Neuronal stem cell (in vitro differentiated cells): ENCODE results near the gene CNTN3.

Source experiments
- DNase-seq: peaks from one replicate; pipeline ENCODE4 v3.0.0-alpha.2; 2013; ENCODE audit warnings: low spot score
- H2AFZ ChIP-seq: one replicate; pipeline ENCODE4 v1.6.1; 2013; ENCODE audit warnings: mild to moderate bottlenecking, low read length, inconsistent platforms
- H2AK5ac ChIP-seq: 2 replicates; pipeline ENCODE4 v1.6.1; 2013; ENCODE audit warnings: low read depth, mild to moderate bottlenecking, inconsistent platforms, low read length, moderate library complexity, mixed read lengths
- H2BK120ac ChIP-seq: 2 replicates; pipeline ENCODE4 v1.6.1; 2013; ENCODE audit warnings: low read depth, mild to moderate bottlenecking, inconsistent platforms, low read length, moderate library complexity, mixed read lengths
- H2BK12ac ChIP-seq: one replicate; pipeline ENCODE4 v1.6.1; 2013; ENCODE audit warnings: low read length, inconsistent platforms
- H2BK15ac ChIP-seq: 2 replicates; pipeline ENCODE4 v1.6.1; 2013; ENCODE audit warnings: mild to moderate bottlenecking, low read length, inconsistent platforms, mixed read lengths
- H2BK5ac ChIP-seq: one replicate; pipeline ENCODE4 v1.6.1; 2013; ENCODE audit warnings: inconsistent platforms, mild to moderate bottlenecking, low read length, moderate library complexity
- H3K14ac ChIP-seq: one replicate; pipeline ENCODE4 v1.6.1; 2013; ENCODE audit warnings: low read length, inconsistent platforms
- H3K18ac ChIP-seq: 2 replicates; pipeline ENCODE4 v1.6.1; 2013; ENCODE audit warnings: low read length, inconsistent platforms
- H3K23ac ChIP-seq: 2 replicates; pipeline ENCODE4 v1.6.1; 2013; ENCODE audit warnings: low read depth, mild to moderate bottlenecking, mixed read lengths, low read length, inconsistent platforms; ENCODE audit not compliant: poor library complexity
- H3K27ac ChIP-seq: replicated peaks from 3 replicates; pipeline ENCODE4 v1.5.1; 2013; ENCODE audit warnings: low read length, inconsistent platforms
- H3K27me3 ChIP-seq, 3 experiments: 2 replicates each; pipeline ENCODE4 v1.6.1; 2013; ENCODE audit warnings: low read length in 3 of 3, mild to moderate bottlenecking in 2 of 3, inconsistent platforms in 1 of 3, low read depth in 1 of 3, mixed read lengths in 1 of 3, moderate library complexity in 1 of 3; ENCODE audit not compliant: control insufficient read depth in 3 of 3, insufficient read depth in 3 of 3
- H3K36me3 ChIP-seq, 2 donors: replicated peaks in 1 of 2; 2 replicates each; pipeline ENCODE4 v1.6.1; 2013; ENCODE audit warnings: low read length in 2 of 2; ENCODE audit not compliant: control insufficient read depth in 2 of 2, insufficient read depth in 2 of 2
- H3K4ac ChIP-seq: 2 replicates; pipeline ENCODE4 v1.6.1; 2013; ENCODE audit warnings: inconsistent platforms, mild to moderate bottlenecking, low read length, moderate library complexity
- H3K4me1 ChIP-seq, 2 donors: 1 replicate in 1 of 2; 2 replicates in 1 of 2; pipeline ENCODE4 v1.6.1; 2013; ENCODE audit warnings: low read length in 2 of 2, low read depth in 1 of 2; ENCODE audit not compliant: control insufficient read depth in 2 of 2, insufficient read depth in 1 of 2
- H3K4me2 ChIP-seq: one replicate; pipeline ENCODE4 v1.6.1; 2013; ENCODE audit warnings: mild to moderate bottlenecking, low read length, inconsistent platforms; ENCODE audit not compliant: insufficient read depth, poor library complexity, severe bottlenecking
- H3K4me3 ChIP-seq, 2 donors: 2 replicates each; pipeline ENCODE4 v1.5.1; 2013; ENCODE audit warnings: low read length in 2 of 2, mild to moderate bottlenecking in 2 of 2, inconsistent platforms in 1 of 2, moderate library complexity in 1 of 2
- H3K79me1 ChIP-seq: one replicate; pipeline ENCODE4 v1.6.1; 2013; ENCODE audit warnings: low read depth, mild to moderate bottlenecking, inconsistent platforms, low read length, moderate library complexity
- H3K9ac ChIP-seq: one replicate; pipeline ENCODE4 v1.6.1; 2013; ENCODE audit warnings: mild to moderate bottlenecking, low read depth, low read length, inconsistent platforms; ENCODE audit not compliant: poor library complexity
- H3K9me3 ChIP-seq, 2 donors: replicated peaks in 1 of 2; 2 replicates each; pipeline versions ENCODE3 to v1.6.1; 2013; ENCODE audit warnings: low read length in 2 of 2, mild to moderate bottlenecking in 2 of 2, inconsistent platforms in 1 of 2, low read depth in 1 of 2, mixed read lengths in 1 of 2, moderate library complexity in 1 of 2; ENCODE audit not compliant: control insufficient read depth in 2 of 2, insufficient read depth in 1 of 2
- H4K8ac ChIP-seq: one replicate; pipeline ENCODE4 v1.6.1; 2013; ENCODE audit warnings: low read depth, mild to moderate bottlenecking, inconsistent platforms, low read length, moderate library complexity
- H4K91ac ChIP-seq: one replicate; pipeline ENCODE4 v1.6.1; 2013; ENCODE audit warnings: low read length, low read depth, mild to moderate bottlenecking, inconsistent platforms; ENCODE audit not compliant: poor library complexity
- WGBS, 2 donors: extraction: QIAGEN DNeasy Blood & Tissue Kit; methylation state at CpG; one replicate each; pipeline ENCODE4 v1.1.7; 2013; ENCODE audit warnings: missing lambda C conversion rate in 2 of 2, mixed read lengths in 1 of 2; ENCODE audit not compliant: insufficient read length in 2 of 2, insufficient replicate concordance in 1 of 2; ENCODE audit errors: extremely low coverage in 2 of 2; 5-methylcytosine and 5-hydroxymethylcytosine counted together

CNTN3 gene

DNA sequence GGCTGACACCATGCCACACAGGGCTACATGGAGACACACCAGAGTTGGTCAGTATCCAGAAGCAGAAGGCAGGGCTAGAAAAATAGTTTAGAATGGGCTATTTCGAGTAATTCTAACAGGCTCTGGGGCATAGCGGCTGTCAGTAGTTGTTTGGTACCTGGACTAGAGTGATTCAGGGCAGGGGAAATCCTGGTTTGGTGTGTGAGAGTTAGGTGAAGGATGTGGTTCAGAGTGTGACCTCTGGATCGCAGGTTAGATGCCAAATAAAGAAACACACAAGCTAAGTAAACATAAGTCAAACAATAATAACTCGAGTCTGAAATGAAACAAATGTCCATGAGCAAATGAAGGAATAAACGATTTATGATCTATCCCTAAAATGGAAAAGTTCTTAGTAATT lies 31.5 kb downstream of the CNTN3 start:
- Histone ChIP-seq H3K4ac (no peak overlapping the region), H3K4me3 (no peak overlapping the region), H3K18ac (no peak overlapping the region), H3K4me2 (no peak overlapping the region), H2BK15ac (no peak overlapping the region), H2BK5ac (no peak overlapping the region), H2AK5ac (no peak overlapping the region), H3K4me1 (no peaks in the 10 kb centered on the region), H2AFZ (no peak overlapping the region), H2BK120ac (no peak overlapping the region), H3K36me3 (no peaks in the 10 kb centered on the region), H3K27me3 (no peaks in the 10 kb centered on the region), H3K9ac (no peak overlapping the region), H3K9me3 (no peaks in the 10 kb centered on the region), H3K27ac (no peak overlapping the region), H4K8ac (no peak overlapping the region), H3K79me1 (no peaks in the 10 kb centered on the region), H2BK12ac (no peak overlapping the region), H3K14ac (no peak overlapping the region), H3K23ac (no peak overlapping the region), H4K91ac (no peak overlapping the region)
- WGBS, 2 donors: no CpG with 5 or more reads among the region's 5 CpGs
- no peak for DNase-seq

GRCh38 chr3:74575857-74576256 lies 38.6 kb downstream of the CNTN3 start:
- no peak overlapping the region for H2BK5ac ChIP-seq
- no peaks in the 10 kb centered on the region for H3K27me3 ChIP-seq
- no peak overlapping the region for H2BK120ac ChIP-seq
- H3K4me2 ChIP-seq: no peak overlapping the region
- H3K4me1 ChIP-seq: no peaks in the 10 kb centered on the region
- H3K27ac ChIP-seq: no peak overlapping the region
- H3K18ac ChIP-seq: no peak overlapping the region
- no peak overlapping the region for H4K8ac ChIP-seq
- H2AK5ac ChIP-seq: no peak overlapping the region
- H3K9me3 ChIP-seq: no peaks in the 10 kb centered on the region
- no peak overlapping the region for H2AFZ ChIP-seq
- H3K36me3 ChIP-seq: no peaks in the 10 kb centered on the region
- H4K91ac ChIP-seq: no peak overlapping the region
- no peak overlapping the region for H3K23ac ChIP-seq
- no peak for DNase-seq
- H3K4me3 ChIP-seq: no peak overlapping the region
- no peak overlapping the region for H3K4ac ChIP-seq
- no peaks in the 10 kb centered on the region for H3K79me1 ChIP-seq
- no peak overlapping the region for H2BK15ac ChIP-seq
- H3K14ac ChIP-seq: no peak overlapping the region
- WGBS, 2 donors: no CpG with 5 or more reads among the region's 3 CpGs
- no peak overlapping the region for H3K9ac ChIP-seq
- H2BK12ac ChIP-seq: no peak overlapping the region

DNA sequence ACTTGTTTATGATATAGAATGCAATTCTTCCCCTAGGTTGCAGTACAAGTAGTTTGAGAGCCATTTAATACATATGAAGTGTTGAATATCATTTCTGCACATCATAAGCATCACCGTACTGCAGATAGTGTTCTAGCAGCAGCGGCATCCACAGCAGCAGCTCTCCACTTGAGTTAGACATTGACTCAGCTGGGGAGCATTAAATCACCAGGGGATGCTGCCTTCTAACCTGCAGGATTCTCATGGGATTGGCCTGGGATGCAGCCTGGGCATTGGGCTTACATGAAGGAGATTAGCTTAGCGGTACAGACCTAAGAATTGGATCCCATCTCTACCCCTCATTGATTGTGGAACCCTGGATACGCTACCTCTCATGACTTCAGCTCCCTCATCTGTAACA lies 43.3 kb downstream of the CNTN3 start:
- Histone ChIP-seq H2BK5ac (no peak overlapping the region), H2BK12ac (no peak overlapping the region), H3K18ac (no peak overlapping the region), H3K4me3 (no peak overlapping the region), H3K9ac (no peak overlapping the region), H3K79me1 (no peaks in the 10 kb centered on the region), H4K8ac (no peak overlapping the region), H3K23ac (no peak overlapping the region), H2BK120ac (no peak overlapping the region), H3K4ac (no peak overlapping the region), H2BK15ac (no peak overlapping the region), H3K36me3 (no peaks in the 10 kb centered on the region), H3K27me3 (no peaks in the 10 kb centered on the region), H2AFZ (no peak overlapping the region), H3K14ac (no peak overlapping the region), H4K91ac (no peak overlapping the region), H3K27ac (no peak overlapping the region), H3K4me2 (no peak overlapping the region), H2AK5ac (no peak overlapping the region), H3K4me1 (no peaks in the 10 kb centered on the region), H3K9me3 (peaks cover 0 to 1% of the 10 kb centered on the region in 2 donors)
- no CpG with 5 or more reads among the region's 4 CpGs for WGBS, 2 donors
- DNase-seq: no peak
